ENCODE results near the gene NLRP3. TPM values are rescaled to one million over a fixed set of nuclear protein-coding genes. Genes with fewer than 3 reads are reported as not detected.

NLRP3 gene
- total RNA-seq, 1 experiment from 2014 or later: not detected

DNA sequence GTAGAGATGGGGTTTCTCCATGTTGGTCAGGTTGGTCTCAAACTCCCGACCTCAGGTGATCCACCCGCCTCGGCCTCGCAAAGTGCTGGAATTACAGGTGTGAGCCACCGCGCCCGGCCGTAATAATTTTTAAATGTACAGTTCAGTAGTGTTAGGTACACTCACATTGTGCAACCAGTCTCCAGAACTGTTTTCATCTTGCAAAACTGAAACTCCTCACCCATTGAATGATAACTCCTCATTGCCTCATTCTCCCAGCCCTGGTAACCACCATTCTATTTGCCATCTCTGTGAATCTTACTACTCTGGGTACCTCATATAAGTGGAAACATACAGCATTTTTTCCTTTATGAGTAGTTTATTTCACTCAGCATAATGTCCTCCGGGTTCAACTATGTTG, 3.4 kb downstream of the NLRP3 start:
- DNase-seq (ENCODE audit: low read depth, low spot score): no peak
- Histone ChIP-seq H3K27ac (ENCODE audit: low read depth, low read length) (no peak overlapping the region), H3K9me3 (ENCODE audit: control insufficient read depth in 1 of 2, insufficient read depth in 1 of 2, low read depth in 1 of 2, low read length in 2 of 2) (no peaks in the 10 kb centered on the region), H3K27me3 (ENCODE audit: insufficient read depth, low read length) (no peaks in the 10 kb centered on the region), H3K36me3 (ENCODE audit: control insufficient read depth in 1 of 2, insufficient read depth in 2 of 2, low read length in 2 of 2) (no peaks in the 10 kb centered on the region), H3K4me1 (ENCODE audit: control insufficient read depth in 1 of 2, insufficient read depth in 2 of 2, low read length in 2 of 2) (peaks cover 0 to 11% of the 10 kb centered on the region in 2 experiments; a peak in 3 of 4 replicates), H3K4me2 (ENCODE audit: low read length) (no peak overlapping the region), H3K9me2 (ENCODE audit: insufficient read depth) (no peaks in the 10 kb centered on the region), H4K20me1 (ENCODE audit: insufficient read depth) (no peaks in the 10 kb centered on the region), H2AFZ (ENCODE audit: low read depth, low read length, poor library complexity, severe bottlenecking) (no peak overlapping the region), H3K79me2 (ENCODE audit: insufficient read depth, low read length) (no peaks in the 10 kb centered on the region), H3K9ac (ENCODE audit: low read length) (no peak overlapping the region), H3K4me3 (replicated peaks in 1 of 2; ENCODE audit: low read depth in 1 of 2, low read length in 2 of 2) (no peak overlapping the region)
- no TSS peak for BruUV-seq (replicated peaks)
- RAD21 ChIA-PET (ENCODE audit: low non-redundant PET in 1 of 2, low total read pairs in 2 of 2, uncharacterized antibody in 2 of 2, unreplicated experiment in 2 of 2): no interaction called here
- TF ChIP-seq FOSL1 (IDR thresholded peaks at IDR 0.05; ENCODE audit: low read depth) (no peak), REST (IDR thresholded peaks at IDR 0.05; ENCODE audit: low read depth) (no peak), JUND (IDR thresholded peaks at IDR 0.05) (no peak), ZFX (IDR thresholded peaks at IDR 0.05) (no peak), SIN3A (IDR thresholded peaks at IDR 0.05; ENCODE audit: low read depth) (no peak), POLR2AphosphoS5 (IDR thresholded peaks at IDR 0.05; ENCODE audit: low read depth, low read length) (no peak), SRF (IDR thresholded peaks at IDR 0.05; ENCODE audit: low read depth) (no peak), ZBTB33 (IDR thresholded peaks at IDR 0.05; ENCODE audit: extremely low read depth, insufficient replicate concordance, low read length) (no peak), YY1 (IDR thresholded peaks at IDR 0.05; ENCODE audit: extremely low read depth, insufficient replicate concordance, low read depth, low read length) (no peak), CEBPB (IDR thresholded peaks at IDR 0.05; ENCODE audit: low read depth) (no peak), TCF7L2 (IDR thresholded peaks at IDR 0.05; ENCODE audit: borderline replicate concordance, extremely low read depth, insufficient read depth, insufficient read length) (no peak)
- POLR2A ChIA-PET: no interaction called here
- intact Hi-C loops (cut with micrococcal nuclease): no loop called here
- CTCF ChIA-PET: no interaction called here
- ATAC-seq: no peak

Data from HCT116 (cell line).